GM18867 (cell line): ENCODE results near the gene RGL3.
"Not testable (repeated sequence)": the region's sequence is repeated elsewhere in the genome, so short reads cannot be mapped to it uniquely, and the experiment has no call there.

Source experiments
- ATAC-seq: cut with Tn5 transposase; IDR thresholded peaks from one replicate; pipeline ENCODE4 v1.9.1; 2021; ENCODE audit warnings: mild to moderate bottlenecking, moderate library complexity; ENCODE audit not compliant: unreplicated experiment

The RGL3 gene

DNA sequence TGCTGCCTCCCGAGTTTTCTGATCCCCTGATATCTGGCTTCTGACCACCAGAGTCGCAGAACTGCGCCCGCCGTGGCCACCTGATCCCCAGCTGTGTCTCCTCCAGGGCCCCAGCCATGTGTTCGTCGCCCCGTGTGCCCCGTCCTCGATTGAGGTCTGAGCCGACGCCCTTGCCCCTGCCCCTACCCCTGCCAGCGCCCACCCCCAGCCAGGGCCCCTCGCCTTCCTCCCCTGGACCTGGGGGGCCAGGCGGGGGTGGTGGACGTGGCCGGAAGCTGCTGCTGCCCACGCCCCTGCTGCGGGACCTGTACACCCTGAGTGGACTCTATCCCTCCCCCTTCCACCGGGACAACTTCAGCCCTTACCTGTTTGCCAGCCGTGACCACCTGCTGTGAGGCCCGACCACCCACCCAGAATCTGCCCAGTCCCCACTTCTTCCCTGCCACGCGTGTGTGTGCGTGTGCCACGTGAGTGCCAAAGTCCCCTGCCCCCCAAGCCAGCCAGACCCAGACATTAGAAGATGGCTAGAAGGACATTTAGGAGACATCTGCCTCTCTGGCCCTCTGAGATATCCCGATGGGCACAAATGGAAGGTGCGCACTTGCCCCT lies 54.7 kb downstream of the RGL3 start:
- no peak for ATAC-seq

DNA sequence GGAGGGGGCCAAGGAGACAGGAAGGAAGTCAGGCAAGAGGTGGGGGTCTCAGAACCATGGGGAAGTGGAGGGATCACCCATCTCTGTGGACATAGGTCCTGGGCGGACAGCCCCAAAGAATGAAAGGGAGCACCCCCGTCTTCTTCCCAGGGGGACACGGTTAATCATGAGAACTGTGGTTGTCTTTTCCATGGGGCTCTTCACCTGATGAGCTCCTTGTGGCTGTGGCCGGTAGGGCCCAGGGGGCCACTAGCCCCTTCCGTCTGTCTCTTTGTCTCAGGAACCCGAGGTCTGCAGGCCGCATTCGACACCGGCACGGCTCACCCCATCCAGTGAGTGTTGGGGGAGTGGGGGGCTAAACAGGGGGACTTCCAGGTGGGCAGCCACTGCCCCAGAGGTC lies 55.2 kb downstream of the RGL3 start:
- no peak for ATAC-seq

DNA sequence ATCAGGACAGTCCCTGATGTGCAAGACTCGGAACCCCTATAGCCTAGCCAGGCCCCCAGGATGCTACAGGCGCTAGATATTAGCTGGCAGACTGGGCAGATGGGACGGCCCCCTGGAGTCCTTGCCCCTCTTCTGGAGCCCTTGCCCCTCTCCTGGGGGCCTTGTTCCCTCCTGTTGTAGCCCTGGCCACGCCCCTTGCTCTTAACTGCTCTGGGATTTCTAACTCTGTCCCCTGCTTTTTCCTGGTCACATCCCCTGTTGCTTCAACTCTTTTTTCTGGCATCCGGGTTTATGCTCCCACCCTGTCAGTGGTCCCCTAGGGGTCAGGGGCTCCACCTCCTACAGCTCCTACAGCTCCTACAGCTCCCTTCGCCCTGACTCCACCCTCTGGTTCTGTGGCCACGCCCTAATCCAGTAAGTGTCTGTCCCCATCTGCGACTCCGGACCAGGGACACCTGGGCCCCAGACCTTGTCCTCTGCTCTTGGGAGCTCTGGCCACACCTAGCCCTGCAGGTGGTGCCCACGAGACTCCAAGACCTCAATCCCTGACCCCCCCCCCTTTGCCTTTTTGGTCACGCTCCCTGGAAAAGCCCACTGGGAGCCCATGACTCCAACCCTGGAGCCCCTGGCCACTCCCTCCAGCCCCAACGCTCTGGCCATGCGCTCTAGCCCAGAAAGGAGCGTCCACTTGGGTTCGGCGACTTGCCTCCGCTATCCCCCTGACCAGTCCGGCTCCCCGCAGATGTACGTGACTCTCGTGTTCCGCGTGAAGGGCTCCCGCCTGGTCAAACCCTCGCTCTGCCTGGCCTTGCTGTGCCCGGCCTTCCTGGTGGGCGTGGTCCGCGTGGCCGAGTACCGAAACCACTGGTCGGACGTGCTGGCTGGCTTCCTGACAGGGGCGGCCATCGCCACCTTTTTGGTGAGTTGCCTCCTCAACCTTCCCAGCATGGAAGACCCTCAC lies 57.1 kb downstream of the RGL3 start:
- no peak for ATAC-seq

DNA sequence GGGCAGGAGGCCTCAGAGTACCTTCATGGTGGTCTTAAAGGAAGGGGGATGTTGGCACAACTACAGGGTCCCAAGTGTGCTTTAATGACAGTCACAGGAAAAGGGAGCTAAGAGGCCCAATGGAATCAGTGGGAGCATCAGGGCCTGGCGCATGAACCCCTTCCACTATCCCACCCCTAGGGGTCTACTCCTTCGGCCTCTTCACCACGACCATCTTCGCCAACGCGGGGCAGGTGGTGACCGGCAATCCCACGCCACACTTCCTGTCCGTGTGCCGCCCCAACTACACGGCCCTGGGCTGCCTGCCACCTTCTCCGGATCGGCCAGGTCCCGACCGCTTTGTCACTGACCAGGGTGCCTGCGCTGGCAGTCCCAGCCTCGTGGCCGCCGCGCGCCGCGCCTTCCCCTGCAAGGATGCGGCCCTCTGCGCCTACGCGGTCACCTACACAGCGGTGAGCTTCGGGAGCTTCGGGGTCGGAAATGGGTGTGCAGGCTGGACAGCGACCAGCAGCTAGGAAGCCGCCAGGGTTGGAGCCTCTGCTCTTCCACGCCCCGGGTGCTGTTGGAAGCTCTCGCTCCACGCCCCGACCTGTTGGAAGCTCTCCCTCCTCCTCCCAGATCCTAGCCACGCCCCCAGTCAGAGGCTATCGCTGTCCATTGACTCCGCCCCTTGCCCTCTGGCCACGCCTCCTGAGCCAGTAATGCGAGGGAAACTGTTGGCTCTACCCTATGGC lies 57.9 kb downstream of the RGL3 start:
- ATAC-seq: no peak

DNA sequence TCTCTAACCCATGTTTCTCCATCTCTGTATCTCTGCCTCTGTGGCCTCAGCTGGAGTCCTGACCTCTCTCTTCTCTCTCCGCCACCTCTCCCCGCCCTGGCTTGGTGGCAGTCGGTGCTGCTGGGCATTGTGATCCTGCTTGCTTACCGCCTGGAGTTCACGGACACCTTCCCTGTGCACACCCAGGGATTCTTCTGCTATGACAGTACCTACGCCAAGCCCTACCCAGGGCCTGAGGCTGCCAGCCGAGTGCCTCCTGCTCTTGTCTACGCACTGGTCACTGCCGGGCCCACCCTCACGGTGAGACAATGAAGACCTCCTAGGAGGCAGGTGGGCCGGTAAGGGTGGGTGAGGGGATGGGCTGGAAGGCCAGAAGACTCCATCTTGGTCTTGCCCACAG lies 59.7 kb downstream of the RGL3 start:
- ATAC-seq: no peak

DNA sequence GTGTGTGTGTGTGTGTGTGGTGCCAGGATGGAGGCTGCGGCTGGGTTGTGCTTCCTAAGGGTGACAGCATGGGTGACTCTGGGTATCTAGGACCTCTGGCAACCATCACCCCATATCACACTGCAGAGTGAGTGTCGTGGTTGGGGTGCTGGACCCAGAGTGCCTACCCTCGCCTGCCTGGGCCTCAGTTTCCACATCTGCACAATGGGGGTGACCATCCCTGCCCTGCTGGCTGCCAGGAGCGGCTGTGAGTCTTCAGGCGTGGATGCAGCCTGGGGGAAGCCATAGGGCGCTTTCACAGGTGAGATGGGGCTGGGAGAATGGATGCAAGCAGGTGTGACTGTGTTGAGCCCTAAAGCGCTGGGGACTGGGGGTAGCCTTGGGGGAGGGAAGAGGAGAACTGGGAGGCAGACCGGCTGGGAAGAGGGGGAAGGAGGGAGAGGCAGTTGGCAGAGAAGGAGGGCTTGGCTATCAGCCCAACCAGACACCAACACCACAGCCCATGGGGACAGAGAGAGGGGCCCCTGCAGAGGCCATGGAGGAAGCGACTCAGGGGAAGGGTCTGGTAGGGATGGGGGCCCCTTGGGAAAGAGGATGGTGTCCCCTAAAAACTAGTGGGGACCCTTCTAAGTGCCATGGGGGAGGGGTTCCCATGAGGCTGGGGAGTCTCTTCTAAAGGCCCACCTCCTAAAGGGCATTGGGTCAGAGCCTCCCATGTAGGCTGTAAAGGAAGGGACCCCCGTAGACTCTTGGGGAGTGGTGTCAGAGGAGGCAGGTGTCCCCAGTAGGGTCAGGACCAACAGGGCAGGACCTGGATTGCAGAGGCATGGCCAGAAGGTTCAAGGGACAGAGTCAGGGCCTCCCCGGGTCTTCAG lies 62.2 kb downstream of the RGL3 start:
- ATAC-seq: no peak

DNA sequence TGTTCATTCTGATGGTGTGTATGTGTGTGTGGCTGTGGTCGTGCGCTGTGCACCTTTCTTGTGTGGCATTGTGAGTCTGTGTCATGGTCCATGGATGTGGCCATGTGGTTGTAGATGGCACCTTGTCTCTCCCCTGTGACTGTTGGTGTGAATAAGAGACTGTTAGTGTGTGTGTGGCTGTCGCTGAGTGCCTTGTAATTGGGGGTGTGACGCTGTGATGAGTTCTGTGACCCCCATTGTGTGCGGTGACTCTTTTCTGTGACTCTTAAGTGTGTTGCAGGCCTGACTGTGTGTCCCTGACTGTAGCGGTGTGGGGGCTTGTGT lies 63.1 kb downstream of the RGL3 start:
- ATAC-seq: no peak

DNA sequence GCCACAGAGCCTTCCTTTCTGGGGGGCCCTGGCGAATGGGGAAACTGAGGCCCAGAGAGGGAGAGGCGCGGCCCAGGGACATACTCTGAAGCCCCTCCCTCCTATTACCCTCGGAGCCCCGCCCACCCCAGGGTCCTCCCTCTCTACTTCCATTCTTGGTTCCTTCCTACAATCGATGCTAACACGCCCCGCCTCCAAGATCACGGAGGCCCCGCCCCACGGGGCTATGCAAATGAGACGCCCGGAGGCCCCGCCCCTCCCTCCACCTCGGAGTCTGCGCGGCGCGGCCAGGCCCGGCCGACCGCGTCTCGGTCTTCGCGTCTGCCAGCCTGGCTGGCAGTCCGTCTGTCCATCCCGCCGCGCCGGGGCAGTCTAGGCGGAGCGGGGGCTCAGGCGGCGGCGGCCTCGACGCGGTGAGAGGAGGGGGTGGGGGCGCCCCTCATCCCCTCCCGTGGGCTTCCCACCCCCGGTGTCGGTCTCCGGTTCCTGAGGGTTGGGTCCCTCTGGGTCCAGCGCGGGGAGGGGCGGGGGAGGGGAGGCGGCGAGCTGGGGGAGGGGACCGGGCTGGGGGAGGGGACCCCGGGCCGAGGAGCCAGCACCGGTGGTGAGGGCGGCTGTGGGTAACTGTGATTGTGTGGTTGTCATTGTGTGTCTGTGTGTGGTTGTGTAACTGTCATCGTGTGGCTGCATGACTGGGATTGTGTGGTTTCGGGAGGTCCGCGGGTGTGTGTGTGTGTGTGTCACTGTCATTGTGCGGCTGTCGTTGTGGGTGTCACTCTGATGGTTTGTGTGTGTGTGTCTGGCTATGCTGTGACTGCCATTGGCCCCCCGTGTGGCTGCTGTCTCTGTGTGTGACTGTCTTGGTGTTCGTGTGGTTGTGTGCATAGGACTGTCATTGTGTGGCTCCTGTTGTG lies 63.7 kb downstream of the RGL3 start, which contains the start of gene PLPPR2:
TSS of gene PLPPR2 (plus strand) at position 273 of the 914 bp plus-strand sequence. CDS start 2,242 bp downstream, outside the sequence.
- ATAC-seq: peak; percentile 56

DNA sequence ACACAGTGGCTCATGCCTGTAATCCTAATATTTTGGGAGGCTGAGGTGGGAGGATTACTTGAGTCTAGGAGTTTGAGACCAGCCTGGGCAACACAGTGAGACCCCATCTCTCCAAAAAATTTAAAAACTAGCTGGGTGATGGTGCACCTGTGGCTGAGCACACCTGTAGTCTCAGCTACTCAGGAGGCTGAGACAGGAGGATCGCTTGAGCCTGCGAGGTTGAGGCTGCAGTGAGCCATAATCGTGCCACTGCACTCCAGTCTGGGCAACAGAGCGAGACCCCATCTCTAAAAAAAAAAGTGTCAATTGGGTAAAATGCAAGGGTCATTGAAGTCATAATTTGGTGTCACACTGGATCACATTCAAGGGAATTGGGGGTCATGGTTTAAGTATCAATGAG lies 65.0 kb downstream of the RGL3 start:
- not testable (repeated sequence) for ATAC-seq

DNA sequence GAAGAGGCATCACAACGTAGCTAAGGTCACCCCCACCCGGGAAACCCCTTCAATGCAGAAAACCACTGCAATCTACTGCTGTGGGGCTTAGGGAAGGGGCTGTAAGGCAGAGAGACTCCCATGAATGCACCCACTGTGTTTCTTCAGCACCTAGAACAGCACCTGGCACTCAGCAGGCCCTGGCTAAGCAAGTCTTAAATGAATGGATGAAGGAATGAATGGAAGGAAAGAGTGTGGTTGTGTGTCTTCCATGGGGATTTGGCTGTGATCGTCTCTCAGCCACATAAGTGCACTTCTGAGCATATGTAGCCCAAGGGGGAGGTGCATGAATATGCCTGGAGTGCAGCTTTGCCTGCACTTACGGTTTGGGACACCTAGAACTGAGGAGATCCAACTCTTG lies 69.9 kb downstream of the RGL3 start:
- ATAC-seq: no peak

DNA sequence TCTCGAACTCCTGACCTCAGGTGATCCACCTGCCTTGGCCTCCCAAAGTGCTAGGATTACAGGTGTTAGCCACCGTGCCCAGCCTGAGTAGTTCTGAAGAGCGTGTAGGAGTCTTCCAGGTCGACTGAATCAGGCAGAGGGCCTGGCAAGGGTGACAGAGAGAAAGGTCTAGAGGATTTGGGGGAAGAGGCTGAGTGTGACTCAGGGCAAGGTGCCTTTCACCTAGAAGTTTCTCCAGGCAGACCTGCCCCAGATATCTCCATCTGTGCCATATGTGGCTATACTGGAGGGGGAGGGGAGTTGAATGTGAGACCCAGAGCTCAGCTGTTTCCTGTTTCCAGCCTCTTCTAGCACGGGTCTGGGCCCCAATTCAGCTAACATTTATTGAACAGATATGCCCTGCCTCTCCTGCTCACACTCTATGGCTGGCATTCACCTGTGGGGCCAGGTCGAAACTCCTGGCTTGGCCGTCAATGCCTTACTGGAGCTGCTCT lies 71.5 kb downstream of the RGL3 start:
- no peak for ATAC-seq

DNA sequence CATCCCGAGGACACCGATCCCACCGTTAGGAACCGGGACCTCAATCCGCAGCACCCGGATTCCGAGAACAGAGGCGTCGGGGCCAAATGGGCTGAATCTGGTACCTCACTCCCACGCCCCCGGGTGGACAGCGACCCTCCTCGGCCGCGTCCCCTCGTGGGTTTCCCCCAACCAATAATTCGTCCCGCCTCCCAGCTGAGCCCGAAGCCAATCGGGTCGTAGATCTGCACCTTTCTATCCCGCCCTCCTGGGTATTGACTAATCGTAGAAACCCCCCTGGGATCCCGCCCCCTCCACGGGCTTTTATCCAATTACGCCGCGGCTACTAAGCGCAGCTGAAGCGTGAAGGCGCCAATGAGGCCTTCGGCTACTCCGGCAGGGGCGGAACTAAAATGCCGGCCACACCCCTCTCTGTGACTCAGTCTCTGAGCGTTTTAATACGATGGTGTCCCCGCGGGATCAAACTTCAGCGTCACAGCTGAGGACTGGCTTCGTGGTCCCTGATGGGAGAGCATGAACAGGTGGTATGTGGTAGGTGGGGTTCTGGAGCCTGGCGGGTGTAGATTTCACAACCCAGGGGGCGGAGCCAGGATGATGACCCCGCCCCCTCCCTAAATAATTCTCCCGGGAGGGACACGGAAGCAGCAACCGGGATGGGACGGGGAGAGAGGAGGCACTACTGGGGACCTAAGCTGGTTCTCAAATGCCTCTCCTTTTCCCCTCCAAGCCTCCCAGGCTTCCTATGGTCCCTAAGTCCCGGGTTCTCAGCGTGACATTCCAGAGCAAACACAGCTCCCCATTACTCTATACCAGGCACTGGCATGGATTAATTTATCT lies 72.8 kb downstream of the RGL3 start, which contains the start of the genes CCDC159 and TMEM205:
TSS of gene CCDC159 (plus strand) at position 416 of the 837 bp plus-strand sequence. CDS start at position 504, 88 bp downstream.
TSS of gene TMEM205 (minus strand) at position 165 of the 837 bp plus-strand sequence. CDS start 649 bp downstream, outside the sequence.
- peak; percentile 86 for ATAC-seq

DNA sequence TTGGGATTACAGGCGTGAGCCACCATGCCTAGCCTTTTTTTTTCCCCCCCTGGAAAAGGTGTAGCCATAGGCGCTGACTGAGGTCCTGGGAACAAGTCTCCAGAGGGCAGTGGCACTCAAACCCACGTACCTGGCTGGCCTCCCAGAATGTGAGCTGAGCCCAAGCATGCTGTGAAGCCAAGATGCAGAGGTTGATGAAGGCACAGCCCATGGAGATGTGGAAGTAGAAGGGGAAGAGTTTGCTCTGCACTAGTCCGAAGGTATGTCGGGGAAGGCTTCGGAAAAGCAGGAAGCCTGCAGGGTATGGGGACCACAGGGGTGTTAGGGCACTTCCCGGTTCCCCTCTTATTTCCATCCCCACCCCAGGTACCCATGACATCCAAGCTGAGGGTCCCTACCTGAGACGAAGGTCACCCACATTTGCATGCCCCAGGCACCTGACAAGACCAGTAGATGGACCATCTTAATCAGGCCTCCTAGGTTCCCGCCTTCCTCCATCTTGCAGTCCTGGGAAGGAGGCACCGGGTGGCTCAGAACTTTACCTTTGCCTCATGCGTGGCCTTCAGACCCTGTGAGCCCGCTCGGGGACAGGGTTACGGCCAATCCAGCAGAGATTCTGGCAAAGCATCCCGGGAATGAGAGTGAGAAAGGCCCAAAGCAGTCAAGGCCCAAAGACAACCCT lies 73.9 kb downstream of the RGL3 start:
- no peak for ATAC-seq
